Forelimb muscle (tissue), 1 donor: ENCODE data around the gene SLC7A6OS. TPM values are rescaled to one million over a fixed set of nuclear protein-coding genes. Genes with fewer than 3 reads are reported as not detected.

Experiments used
- DNase-seq: peaks from one replicate; pipeline ENCODE4 v3.0.0-alpha.2; 2013; ENCODE audit warnings: low read depth
- polyA plus RNA-seq: library from polyadenylated mRNA; unstranded; fragments of 120-200 nt; gene quantifications from one replicate; pipeline ENCODE4 v1.2.1, GENCODE V29; 2013; ENCODE audit not compliant: insufficient read length

SLC7A6OS gene
- polyA plus RNA-seq, 1 donor, result 17.5 TPM

- DNase-seq, result no peak
These were observed 57.0 kb downstream of the SLC7A6OS start for GRCh38 chr16:68253721-68254120.

GRCh38 chr16:68252383-68252782 is 58.4 kb downstream of the SLC7A6OS start:
- DNase-seq, result no peak

- no peak for DNase-seq
These were observed 58.9 kb downstream of the SLC7A6OS start for GRCh38 chr16:68251832-68252231.

GRCh38 chr16:68250951-68251350 is 59.8 kb downstream of the SLC7A6OS start:
- no peak for DNase-seq

GRCh38 chr16:68249371-68249770 is 61.4 kb downstream of the SLC7A6OS start:
- no peak for DNase-seq

Other genes starting within 250 kb of the SLC7A6OS start
- gene NFATC3, start 225.6 kb downstream of the SLC7A6OS start, polyA plus RNA-seq, result 27.6 TPM
- 0.52 TPM for gene ESRP2, start 74.8 kb downstream of the SLC7A6OS start, polyA plus RNA-seq
- 33.2 TPM for gene PLA2G15, start 65.6 kb downstream of the SLC7A6OS start, polyA plus RNA-seq
- gene SLC7A6, start 46.4 kb downstream of the SLC7A6OS start, polyA plus RNA-seq, result 7.9 TPM
- 39.9 TPM for gene PRMT7, start 73 bp upstream of the SLC7A6OS start, polyA plus RNA-seq
- 1.1 TPM for gene SMPD3, start 137.6 kb upstream of the SLC7A6OS start, polyA plus RNA-seq
- 18.6 TPM for gene ZFP90, start 228.3 kb upstream of the SLC7A6OS start, polyA plus RNA-seq